Astrocyte of the hippocampus (primary cell): ENCODE data around the gene HLA-DRB1.
"Not testable (repeated sequence)": the region's sequence is repeated elsewhere in the genome, so short reads cannot be mapped to it uniquely, and the experiment has no call there.

Experiments
- DNase-seq: peaks from one replicate; pipeline ENCODE4 v3.0.0; 2011; ENCODE audit warnings: low read depth, low spot score

Gene HLA-DRB1

DNA sequence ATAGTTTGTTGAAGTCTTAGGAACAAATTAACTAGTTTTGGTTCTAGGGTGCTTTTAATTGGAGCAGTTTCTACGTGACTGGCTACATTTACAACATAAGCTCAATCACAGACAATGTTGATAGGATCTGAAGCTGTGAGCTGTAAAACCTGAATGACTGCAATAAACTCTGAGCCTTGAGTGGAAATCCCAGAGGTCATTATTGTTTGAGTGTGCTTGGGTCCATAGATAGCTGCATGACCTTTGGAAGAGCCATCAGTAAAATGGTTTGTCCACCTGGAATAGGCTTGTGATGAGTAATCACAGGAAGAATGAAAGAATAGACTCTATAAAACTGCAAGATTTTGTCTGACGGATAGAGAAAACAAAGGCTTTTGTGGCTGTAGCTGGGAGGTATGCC lies 26.7 kb downstream of the HLA-DRB1 start:
- DNase-seq, result no peak

DNA sequence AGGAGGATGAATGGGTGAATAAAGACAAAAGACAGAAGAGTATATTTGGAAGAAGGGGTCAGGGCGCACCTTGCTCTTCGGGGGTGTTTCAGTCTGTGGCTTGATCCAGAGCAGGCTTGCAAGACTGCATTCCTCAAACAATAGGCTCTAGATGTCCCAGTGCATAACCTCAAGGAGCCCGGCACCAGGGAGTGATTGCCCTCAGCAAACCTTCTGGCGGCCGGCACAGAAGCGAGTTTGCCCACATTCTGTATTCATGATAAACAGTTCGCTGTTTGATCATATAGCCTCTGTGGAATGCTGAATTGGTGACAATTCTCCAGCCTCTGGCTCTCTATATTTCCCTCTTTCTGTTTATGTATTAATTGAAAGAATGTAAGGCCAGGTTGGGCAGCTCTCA lies 29.9 kb downstream of the HLA-DRB1 start:
- no peak for DNase-seq

DNA sequence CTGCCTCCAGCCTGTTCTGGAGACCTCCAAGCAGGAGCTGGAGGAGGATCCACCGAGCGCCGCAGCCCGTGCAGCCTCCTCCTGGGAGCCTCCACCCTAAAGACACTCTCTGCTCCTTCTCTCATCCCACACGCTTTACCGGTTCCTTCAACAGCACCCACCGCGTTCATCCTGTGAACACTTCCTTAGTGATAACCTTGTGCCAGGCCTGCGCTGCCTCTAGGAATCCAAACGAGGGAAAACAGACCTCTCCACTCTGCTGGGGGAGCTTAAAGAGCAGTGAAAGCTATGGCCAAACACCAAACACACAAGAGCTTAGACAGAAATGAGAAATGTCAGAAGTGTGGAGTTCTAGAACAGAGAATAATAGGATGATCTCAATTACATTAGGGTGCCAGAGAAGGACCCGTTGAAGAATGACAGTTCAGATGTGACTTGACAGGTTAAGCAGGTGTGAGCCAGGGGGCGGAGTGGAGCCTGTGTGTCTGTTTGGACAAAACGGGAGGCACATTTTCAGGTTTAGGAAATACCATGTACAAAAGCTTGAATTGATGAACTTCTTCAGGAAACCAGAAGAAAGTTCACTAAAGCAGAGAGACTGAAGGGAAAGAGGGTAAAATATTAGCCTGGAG lies 31.1 kb downstream of the HLA-DRB1 start:
- no peak for DNase-seq

DNA sequence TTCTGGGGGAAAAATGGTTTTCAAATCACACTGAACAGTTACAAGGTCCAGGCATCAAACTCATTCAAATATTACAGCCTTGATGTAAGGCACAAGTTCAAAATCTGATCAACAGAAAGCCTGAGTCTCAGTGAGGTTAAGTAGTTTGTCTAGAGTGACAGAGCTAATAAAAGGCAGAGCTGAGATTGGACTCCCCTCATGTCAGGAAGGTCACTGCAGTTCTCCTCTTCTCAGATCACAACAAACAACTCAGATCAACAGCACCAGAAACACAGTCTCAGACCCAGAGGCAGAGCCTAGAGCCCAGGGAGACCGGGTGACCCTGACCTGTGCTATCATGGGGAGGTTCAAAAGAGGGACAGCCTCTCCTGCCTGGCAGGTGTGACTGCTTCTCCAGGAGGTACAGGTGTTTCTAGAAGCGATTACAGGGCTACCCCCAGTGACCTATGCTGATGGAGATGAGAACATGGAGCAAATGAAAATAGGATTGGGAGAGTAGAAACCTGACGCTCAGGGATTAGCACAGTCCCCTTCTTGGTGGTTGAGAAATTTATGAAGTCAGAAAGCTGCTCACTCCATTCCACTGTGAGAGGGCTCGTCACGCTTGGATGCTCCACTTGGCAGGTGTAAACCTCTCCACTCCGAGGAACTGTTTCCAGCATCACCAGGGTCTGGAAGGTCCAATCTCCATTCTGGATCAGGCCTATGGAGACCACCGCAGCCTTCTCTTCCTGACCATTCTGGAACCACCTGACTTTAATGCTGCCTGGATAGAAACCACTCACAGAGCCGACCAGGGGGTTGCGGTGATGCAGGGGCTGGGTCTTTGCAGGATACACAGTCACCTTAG lies 35.3 kb downstream of the HLA-DRB1 start:
- DNase-seq, result no peak

DNA sequence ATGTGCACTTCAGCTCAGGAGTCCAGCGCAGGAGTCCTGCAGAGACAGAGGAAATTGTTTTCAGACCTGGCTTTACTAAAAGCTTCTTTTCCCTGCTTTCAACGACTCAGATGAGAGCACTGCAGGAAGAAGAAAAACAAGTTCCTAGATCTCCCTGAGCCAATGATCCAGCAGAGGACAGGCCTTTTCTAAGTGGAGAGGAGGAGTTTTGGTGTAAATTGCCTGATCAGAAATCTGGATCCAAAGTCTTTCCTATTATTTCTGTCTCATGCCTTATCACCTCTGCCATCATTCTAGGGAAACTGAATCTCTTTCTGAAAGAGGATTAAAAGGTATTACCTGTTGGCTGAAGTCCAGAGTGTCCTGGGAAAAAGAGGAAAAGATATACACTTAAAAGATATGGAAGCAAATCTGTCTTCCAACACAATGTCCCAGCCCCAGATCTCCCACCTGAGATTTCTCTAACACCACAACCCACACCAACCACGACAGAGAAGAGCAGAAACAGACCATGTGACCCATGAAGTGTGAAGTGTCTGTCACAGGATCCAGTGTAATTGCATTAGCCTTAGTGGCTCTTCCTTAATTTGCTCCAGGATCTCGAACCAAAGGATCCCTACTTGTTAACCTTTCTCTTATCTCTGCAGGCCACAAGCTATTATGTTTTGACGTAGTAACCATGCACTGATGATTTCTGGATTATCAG lies 36.5 kb downstream of the HLA-DRB1 start:
- DNase-seq, result no peak

DNA sequence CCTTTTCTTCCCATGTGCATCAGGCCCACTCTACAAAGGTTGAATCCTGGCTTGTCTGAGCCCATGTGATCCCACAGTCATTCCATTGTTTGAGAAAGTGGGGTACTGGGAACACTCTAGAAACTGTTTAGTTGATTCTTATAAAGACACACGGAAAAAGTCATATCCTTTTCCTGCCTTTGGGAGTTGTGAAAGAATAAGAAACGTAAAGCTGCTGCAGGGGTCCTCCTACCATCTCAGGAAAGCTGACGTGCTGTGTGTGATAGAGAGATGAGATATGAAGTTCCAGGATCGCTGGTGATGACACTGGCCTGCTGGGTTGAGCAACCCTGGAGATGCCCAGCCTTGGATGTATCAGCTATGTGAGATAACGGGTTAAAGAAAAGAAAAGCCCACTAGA lies 38.2 kb downstream of the HLA-DRB1 start:
- no peak for DNase-seq

DNA sequence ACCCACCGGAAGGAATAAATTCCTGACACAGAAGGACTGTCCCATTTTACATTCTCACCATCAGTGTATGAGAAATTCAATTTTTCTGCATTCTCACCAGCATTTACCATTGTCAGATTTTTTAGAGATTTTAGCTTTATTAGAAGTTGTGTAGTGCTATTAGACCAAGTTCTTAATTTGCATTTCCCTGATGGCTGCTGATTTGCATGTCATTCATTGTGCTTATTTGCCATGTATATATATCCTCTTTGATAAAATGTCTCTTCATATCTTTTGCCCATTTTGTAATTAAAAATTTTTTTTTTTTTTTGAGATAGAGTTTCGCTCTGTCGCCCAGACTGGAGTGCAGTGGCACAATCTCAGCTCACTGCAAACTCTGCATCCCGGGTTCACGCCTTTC lies 49.8 kb downstream of the HLA-DRB1 start:
- DNase-seq, result no peak

DNA sequence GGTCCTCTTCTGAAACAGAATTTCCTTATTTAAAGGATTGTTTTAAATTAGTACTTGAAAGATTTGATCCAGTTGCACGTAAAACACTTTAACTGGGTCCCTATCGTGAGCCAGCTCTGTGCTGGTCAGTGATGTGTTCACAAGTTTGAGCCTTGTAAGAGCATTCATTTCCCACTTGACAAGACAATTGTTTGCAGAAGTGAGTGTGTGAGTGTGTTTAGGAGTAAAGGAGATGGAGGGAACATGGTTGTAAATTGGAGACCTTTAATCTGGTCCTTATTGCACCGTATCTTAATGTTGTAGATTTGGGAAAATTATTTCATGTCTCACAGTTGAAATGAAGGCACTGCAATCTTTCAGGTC lies 59.2 kb downstream of the HLA-DRB1 start:
- not testable (repeated sequence) for DNase-seq

DNA sequence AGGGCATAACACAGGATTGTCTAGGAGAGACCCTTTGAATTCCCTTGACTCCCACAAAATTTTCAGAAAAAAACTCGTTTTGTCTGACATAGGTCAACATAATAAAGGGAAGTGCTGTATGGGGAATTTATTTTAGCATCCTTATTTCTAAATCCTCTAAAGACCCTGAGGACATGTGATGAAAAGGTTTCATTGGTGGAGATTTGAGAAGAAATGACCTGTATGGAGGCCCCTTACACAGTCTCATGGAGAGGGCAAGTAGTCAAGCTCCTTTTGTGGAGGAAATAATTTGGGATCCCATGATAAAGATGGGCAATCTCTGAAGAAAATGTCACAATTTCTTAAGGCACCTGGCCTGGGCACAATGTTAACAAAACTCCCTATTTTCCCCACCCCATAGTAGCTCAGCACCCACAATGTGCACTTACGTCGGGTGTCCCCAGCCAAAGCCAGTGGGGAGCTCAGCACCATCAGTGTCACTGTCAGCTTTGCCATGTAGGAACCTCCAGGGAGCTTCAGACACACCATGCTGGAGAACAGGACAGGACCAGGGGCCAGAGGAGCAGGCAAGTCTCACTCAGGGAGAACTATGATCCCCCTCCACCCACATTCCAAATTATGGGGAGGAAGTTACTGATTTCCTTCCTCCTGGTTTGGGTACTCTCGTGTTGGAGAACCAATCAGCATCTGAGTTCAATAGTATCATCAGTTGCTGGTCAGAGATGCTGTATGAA lies 59.8 kb downstream of the HLA-DRB1 start, which contains the start of gene HLA-DRB5:
HLA-DRB5 (minus strand) TSS at position 591 of the 734 bp plus-strand sequence; CDS start at position 528, 63 bp downstream.
- peak; percentile 23 for DNase-seq
